Bronchial epithelial cell (primary cell): ENCODE results near the gene NELL1. TPM values are rescaled to one million over a fixed set of nuclear protein-coding genes. Genes with fewer than 3 reads are reported as not detected.

Experiments
- DNase-seq: peaks from one replicate; pipeline ENCODE4 v3.0.0-alpha.2; 2010; ENCODE audit warnings: low read depth
- FAIRE-seq: peaks from 2 replicates; lab custom pipeline; 2011; peaks lifted over from hg19 to GRCh38; lab: Jason Lieb, UNC
- H3K27me3 ChIP-seq: 2 replicates; pipeline ENCODE4 v1.5.1; 2011; ENCODE audit warnings: low read length; ENCODE audit not compliant: control insufficient read depth, insufficient read depth
- H3K36me3 ChIP-seq: 2 replicates; pipeline ENCODE4 v1.5.1; 2011; ENCODE audit warnings: low read length; ENCODE audit not compliant: control insufficient read depth, insufficient read depth
- H3K4me3 ChIP-seq: 2 replicates; pipeline ENCODE4 v1.5.1; 2011; ENCODE audit warnings: mild to moderate bottlenecking, low read depth, low read length, control low read depth
- total RNA-seq: library from RNA; depleted of rRNA; stranded (reverse); fragments of >200 nt; gene quantifications from 2 replicates; pipeline ENCODE4 v1.2.1, GENCODE V29; 2014
- TF ChIP-seq, protein P1 (sequence below): IDR thresholded peaks from 2 replicates; pipeline ENCODE4 v1.5.1; 2011; ENCODE audit warnings: mild to moderate bottlenecking, moderate library complexity, low read length, control low read depth, inconsistent platforms; ENCODE audit not compliant: insufficient read depth, severe bottlenecking

Gene NELL1
- total RNA-seq, 1 donor from 2014 or later: not detected

DNA sequence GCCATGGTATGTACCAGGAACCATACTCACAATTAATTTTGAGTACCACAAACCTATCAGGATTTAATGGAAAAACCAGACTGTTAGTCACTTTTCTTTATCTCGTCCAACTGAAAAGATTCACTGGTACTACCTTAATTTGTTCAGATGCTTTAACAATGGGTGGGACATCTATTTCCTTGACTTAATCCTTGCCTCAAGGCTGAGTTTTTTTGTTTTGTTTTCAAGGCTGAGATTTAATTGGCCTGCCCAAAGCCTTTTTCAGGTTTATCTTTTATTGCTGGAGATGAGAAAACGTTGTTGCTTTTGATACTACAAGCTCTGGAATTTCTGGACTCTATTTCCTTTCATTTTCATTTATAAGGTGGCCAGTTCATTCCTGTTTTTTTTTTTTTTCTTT is 50.4 kb downstream of the NELL1 start:
- Histone ChIP-seq H3K27me3 (no peaks in the 10 kb centered on the region), H3K4me3 (no peak overlapping the region), H3K36me3 (no peaks in the 10 kb centered on the region)
- FAIRE-seq (no peak), DNase-seq (no peak)
- TF ChIP-seq, protein P1, sequence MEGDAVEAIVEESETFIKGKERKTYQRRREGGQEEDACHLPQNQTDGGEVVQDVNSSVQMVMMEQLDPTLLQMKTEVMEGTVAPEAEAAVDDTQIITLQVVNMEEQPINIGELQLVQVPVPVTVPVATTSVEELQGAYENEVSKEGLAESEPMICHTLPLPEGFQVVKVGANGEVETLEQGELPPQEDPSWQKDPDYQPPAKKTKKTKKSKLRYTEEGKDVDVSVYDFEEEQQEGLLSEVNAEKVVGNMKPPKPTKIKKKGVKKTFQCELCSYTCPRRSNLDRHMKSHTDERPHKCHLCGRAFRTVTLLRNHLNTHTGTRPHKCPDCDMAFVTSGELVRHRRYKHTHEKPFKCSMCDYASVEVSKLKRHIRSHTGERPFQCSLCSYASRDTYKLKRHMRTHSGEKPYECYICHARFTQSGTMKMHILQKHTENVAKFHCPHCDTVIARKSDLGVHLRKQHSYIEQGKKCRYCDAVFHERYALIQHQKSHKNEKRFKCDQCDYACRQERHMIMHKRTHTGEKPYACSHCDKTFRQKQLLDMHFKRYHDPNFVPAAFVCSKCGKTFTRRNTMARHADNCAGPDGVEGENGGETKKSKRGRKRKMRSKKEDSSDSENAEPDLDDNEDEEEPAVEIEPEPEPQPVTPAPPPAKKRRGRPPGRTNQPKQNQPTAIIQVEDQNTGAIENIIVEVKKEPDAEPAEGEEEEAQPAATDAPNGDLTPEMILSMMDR: no peak

DNA sequence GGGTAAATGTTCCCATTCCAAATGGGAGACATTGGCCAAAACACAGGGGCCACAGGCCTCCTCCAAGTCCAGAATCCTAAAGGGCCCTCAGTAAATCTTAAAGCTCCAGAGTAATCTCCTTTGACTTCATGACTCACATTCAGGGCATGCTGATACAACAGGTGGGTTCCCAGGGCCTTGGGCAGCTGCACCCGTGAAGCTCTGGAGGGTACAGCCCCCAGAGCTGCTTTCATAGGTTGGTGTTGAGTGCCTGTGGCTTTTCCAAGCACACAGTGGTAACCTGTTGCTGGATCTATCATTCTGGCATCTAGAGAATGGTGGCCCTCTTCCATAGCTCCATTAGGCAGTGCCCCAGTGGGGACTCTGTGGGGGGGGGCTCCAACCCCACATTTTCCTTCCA is 54.0 kb downstream of the NELL1 start:
- FAIRE-seq (no peak), DNase-seq (no peak)
- TF ChIP-seq, protein P1: no peak
- Histone ChIP-seq H3K27me3 (no peaks in the 10 kb centered on the region), H3K4me3 (no peak overlapping the region), H3K36me3 (no peaks in the 10 kb centered on the region)

DNA sequence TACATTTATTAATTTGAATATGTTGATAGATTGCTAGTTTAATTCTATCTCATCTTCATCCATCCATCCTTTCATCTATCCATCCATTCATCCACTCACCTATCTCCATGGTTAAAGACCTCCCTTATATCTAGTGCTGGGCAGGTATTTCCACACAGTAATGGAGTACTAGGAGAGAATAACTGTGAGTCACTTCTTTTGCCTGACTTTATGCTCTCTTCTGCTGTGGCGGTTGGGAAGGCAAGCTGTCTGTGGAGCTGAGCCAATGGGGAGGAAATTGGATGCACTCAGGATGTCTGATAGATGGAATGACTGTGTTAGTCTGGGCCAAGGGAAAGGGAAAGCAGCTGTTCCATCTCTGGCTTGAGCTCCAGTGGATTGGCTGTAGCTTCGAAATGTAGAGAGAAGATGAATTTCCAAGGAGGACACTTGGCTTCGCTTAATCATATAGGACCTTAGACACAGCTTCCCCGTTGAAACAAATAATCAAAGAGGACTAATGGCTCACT is 60.3 kb downstream of the NELL1 start:
- Histone ChIP-seq H3K4me3 (no peak overlapping the region), H3K27me3 (no peaks in the 10 kb centered on the region), H3K36me3 (no peaks in the 10 kb centered on the region)
- DNase-seq (no peak), FAIRE-seq (no peak)
- TF ChIP-seq, protein P1: no peak

DNA sequence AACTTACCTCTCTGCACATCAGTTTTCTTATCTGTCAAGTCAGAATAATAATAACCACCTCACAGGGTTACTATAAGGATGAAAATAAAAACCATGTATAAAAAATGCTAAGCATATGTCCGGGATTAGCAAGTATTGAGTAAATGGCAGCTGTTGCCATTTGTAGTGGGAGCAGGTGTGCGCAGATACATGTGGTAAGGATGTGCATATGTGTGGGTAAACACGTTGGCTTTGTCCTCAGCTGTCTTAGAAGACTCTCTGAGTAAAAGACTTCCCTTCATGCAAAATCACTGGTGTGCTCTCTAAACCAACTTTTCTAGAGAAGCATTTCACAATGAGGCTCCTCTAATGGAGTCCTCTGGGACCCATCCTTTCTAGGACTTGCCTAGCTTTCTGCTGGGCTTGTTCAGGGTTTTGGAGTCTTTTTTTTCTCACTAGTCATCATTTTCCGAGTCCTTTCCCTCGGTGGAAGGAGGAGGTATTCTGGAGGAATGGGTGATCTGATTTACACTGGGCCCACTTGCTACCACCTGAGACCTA is 62.4 kb downstream of the NELL1 start:
- DNase-seq (no peak), FAIRE-seq (no peak)
- TF ChIP-seq, protein P1: no peak

DNA sequence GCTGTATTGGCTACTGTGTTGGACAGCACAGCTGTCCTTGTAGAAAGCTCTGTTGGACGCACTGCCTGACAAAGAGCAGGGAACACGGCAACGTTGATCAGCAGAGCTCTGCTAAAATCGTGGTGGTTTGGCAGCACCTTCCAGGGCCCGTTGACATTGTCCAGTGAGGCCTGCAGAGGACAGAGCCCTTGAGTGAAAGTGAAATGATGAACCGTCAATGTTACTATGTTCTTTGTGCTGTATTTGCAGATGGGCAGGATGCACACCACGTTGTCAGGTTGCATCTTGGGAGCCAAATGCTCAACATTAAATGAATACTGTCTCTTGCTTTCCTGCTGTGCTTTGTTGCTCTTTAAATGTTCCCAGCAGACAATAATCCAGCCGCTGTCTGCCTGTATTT is 69.7 kb downstream of the NELL1 start:
- TF ChIP-seq, protein P1: no peak
- no peak overlapping the region for H3K4me3 ChIP-seq
- no peaks in the 10 kb centered on the region for H3K36me3 ChIP-seq
- FAIRE-seq: no peak
- no peak for DNase-seq
- H3K27me3 ChIP-seq: no peaks in the 10 kb centered on the region

More for the DNA sequence above, 62.4 kb downstream of the NELL1 start:
- Histone ChIP-seq H3K36me3 (no peaks in the 10 kb centered on the region), H3K4me3 (no peak overlapping the region), H3K27me3 (no peaks in the 10 kb centered on the region)

DNA sequence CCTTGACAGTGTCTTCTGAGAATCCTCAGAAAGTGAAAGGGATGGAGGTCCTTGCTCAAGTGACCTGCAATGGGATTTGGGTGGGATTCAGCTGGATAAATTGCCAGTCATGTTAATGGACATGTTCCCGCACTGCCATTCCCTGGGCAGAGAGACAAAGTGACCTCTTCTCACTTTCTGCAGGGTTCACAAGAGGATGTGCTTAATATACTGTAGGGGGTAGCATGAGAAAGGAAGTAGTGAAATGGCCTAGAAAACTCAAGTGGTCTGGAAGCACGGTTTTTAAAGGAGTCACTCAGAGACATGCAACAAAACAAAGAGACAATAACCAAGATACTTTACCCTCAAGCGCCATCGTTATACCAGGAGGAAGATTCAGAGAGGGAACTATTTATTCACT is 70.2 kb downstream of the NELL1 start:
- H3K36me3 ChIP-seq: no peaks in the 10 kb centered on the region
- FAIRE-seq (no peak), DNase-seq (no peak)
- no peaks in the 10 kb centered on the region for H3K27me3 ChIP-seq
- no peak overlapping the region for H3K4me3 ChIP-seq
- TF ChIP-seq, protein P1: no peak
